IMR-90 (cell line): ENCODE results near the gene COQ4. TPM values are rescaled to one million over a fixed set of nuclear protein-coding genes. Genes with fewer than 3 reads are reported as not detected.
A peak's percentile ranks its signal among the peaks of the same experiment; 100 is the strongest.

Experiments used
- ATAC-seq: fragments of 200-7000 bp; cut with Tn5 transposase; 2 replicates; pipeline ENCODE4 v1.9.1; 2020; ENCODE audit warnings: low read depth, mild to moderate bottlenecking, moderate library complexity
- BruUV-seq: library from RNA; stranded (reverse); fragments of 400-500 nt; replicated peaks from 2 replicates; lab custom pipeline; 2021; lab: Mats Ljungman, UMichigan
- CTCF ChIA-PET: fragments of 300-600 bp; formaldehyde crosslinking; extraction: SDS; loops from one replicate; lab custom pipeline; 2021; ENCODE audit warnings: antibody characterized with exemption; lab: Yijun Ruan, JAX
- POLR2A ChIA-PET: fragments of 300-600 bp; sonication (Branson Sonifier 250); formaldehyde crosslinking; loops from one replicate; lab custom pipeline; 2022; ENCODE audit warnings: antibody characterized with exemption; ENCODE audit not compliant: unreplicated experiment; lab: Charles Lee
- DNase-seq: peaks from one replicate; pipeline ENCODE4 v3.0.0; 2013
- H2AFZ ChIP-seq: replicated peaks from 2 replicates; pipeline ENCODE3; 2013; ENCODE audit warnings: low read length, mild to moderate bottlenecking; ENCODE audit not compliant: poor library complexity
- H2AK5ac ChIP-seq: 2 replicates; pipeline ENCODE4 v1.6.1; 2013; ENCODE audit warnings: low read depth, low read length, inconsistent platforms
- H2AK9ac ChIP-seq: replicated peaks from 2 replicates; pipeline ENCODE3; 2013; ENCODE audit warnings: mild to moderate bottlenecking, low read depth, low read length, moderate library complexity; ENCODE audit not compliant: poor library complexity
- H2BK120ac ChIP-seq: 2 replicates; pipeline ENCODE4 v1.6.1; 2013; ENCODE audit warnings: low read depth, low read length, inconsistent platforms
- H2BK15ac ChIP-seq: 3 replicates; pipeline ENCODE4 v1.6.1; 2013; ENCODE audit warnings: low read depth, low read length, inconsistent platforms
- H2BK20ac ChIP-seq: 2 replicates; pipeline ENCODE4 v1.6.1; 2013; ENCODE audit warnings: low read depth, mild to moderate bottlenecking, inconsistent platforms, low read length, moderate library complexity
- H2BK5ac ChIP-seq: 2 replicates; pipeline ENCODE4 v1.6.1; 2013; ENCODE audit warnings: mild to moderate bottlenecking, low read depth, low read length, inconsistent platforms; ENCODE audit not compliant: poor library complexity, severe bottlenecking
- H3K14ac ChIP-seq: replicated peaks from 2 replicates; pipeline ENCODE4 v1.6.1; 2013; ENCODE audit warnings: low read depth, low read length, inconsistent platforms
- H3K18ac ChIP-seq: 2 replicates; pipeline ENCODE4 v1.6.1; 2013; ENCODE audit warnings: low read depth, low read length, control low read depth
- H3K23ac ChIP-seq: 2 replicates; pipeline ENCODE4 v1.6.1; 2013; ENCODE audit warnings: low read depth, low read length, inconsistent platforms
- H3K27ac ChIP-seq: 2 replicates; pipeline ENCODE4 v1.5.1; 2013; ENCODE audit warnings: mild to moderate bottlenecking, control low read depth, low read length; ENCODE audit not compliant: insufficient read depth
- H3K27me3 ChIP-seq: 2 replicates; pipeline ENCODE4 v1.6.1; 2013; ENCODE audit warnings: low read length; ENCODE audit not compliant: control insufficient read depth, insufficient read depth
- H3K36me3 ChIP-seq: 2 replicates; pipeline ENCODE4 v1.6.1; 2013; ENCODE audit warnings: low read length, mixed read lengths; ENCODE audit not compliant: control insufficient read depth, insufficient read depth
- H3K4ac ChIP-seq: 2 replicates; pipeline ENCODE4 v1.6.1; 2013; ENCODE audit warnings: low read depth, low read length, inconsistent platforms
- H3K4me1 ChIP-seq: 2 replicates; pipeline ENCODE4 v1.6.1; 2013; ENCODE audit warnings: low read length, mixed read lengths; ENCODE audit not compliant: control insufficient read depth, insufficient read depth
- H3K4me2 ChIP-seq: 2 replicates; pipeline ENCODE4 v1.6.1; 2013; ENCODE audit warnings: low read depth, mild to moderate bottlenecking, control low read depth, low read length, moderate library complexity
- H3K4me3 ChIP-seq: 2 replicates; pipeline ENCODE4 v1.5.1; 2013; ENCODE audit warnings: low read depth, mild to moderate bottlenecking, control low read depth, low read length, moderate library complexity; ENCODE audit not compliant: insufficient read depth
- H3K56ac ChIP-seq: 2 replicates; pipeline ENCODE4 v1.6.1; 2013; ENCODE audit warnings: low read length, inconsistent platforms; ENCODE audit not compliant: insufficient read depth; ENCODE audit errors: extremely low read depth
- H3K79me1 ChIP-seq, 2 experiments: 2 replicates each; pipeline ENCODE4 v1.6.1; 2013; ENCODE audit warnings: low read length in 2 of 2, inconsistent platforms in 1 of 2, low read depth in 1 of 2
- H3K9ac ChIP-seq: 2 replicates; pipeline ENCODE4 v1.6.1; 2013; ENCODE audit warnings: low read depth, low read length, control low read depth
- H3K9me1 ChIP-seq: 2 replicates; pipeline ENCODE4 v1.6.1; 2013; ENCODE audit warnings: low read length, inconsistent platforms; ENCODE audit not compliant: insufficient read depth
- H3K9me3 ChIP-seq: 2 replicates; pipeline ENCODE4 v1.6.1; 2013; ENCODE audit warnings: low read length; ENCODE audit not compliant: control insufficient read depth, insufficient read depth
- H4K20me1 ChIP-seq: 2 replicates; pipeline ENCODE4 v1.6.1; 2013; ENCODE audit warnings: low read length, inconsistent platforms; ENCODE audit not compliant: insufficient read depth
- H4K5ac ChIP-seq: 2 replicates; pipeline ENCODE4 v1.6.1; 2013; ENCODE audit warnings: mild to moderate bottlenecking, low read depth, low read length, control low read depth
- H4K8ac ChIP-seq, 2 experiments: 2 replicates each; pipeline ENCODE4 v1.6.1; 2013; ENCODE audit warnings: low read depth in 2 of 2, low read length in 2 of 2, control low read depth in 1 of 2, inconsistent platforms in 1 of 2
- H4K91ac ChIP-seq: 2 replicates; pipeline ENCODE4 v1.6.1; 2013; ENCODE audit warnings: low read depth, low read length, inconsistent platforms; ENCODE audit not compliant: insufficient read depth
- BHLHE40 ChIP-seq: fragments of 150-350 bp; IDR thresholded peaks from 2 replicates; pipeline ENCODE4 v1.6.1; 2016; ENCODE audit warnings: mild to moderate bottlenecking, low read depth, low read length
- CEBPB ChIP-seq: IDR thresholded peaks from 2 replicates; pipeline ENCODE4 v1.6.1; 2012; ENCODE audit warnings: low read depth, low read length, improper control_type of control experiment
- CHD1 ChIP-seq: IDR thresholded peaks from 2 replicates; pipeline ENCODE4 v1.6.1; 2012; ENCODE audit warnings: low read depth, low read length, improper control_type of control experiment
- FOS ChIP-seq: fragments of 150-350 bp; IDR thresholded peaks from 2 replicates; pipeline ENCODE4 v1.6.1; 2016; ENCODE audit warnings: low read depth, low read length
- MAFK ChIP-seq: IDR thresholded peaks from 2 replicates; pipeline ENCODE4 v1.6.1; 2012; ENCODE audit warnings: low read depth, low read length, improper control_type of control experiment
- MXI1 ChIP-seq: IDR thresholded peaks from 2 replicates; pipeline ENCODE4 v1.6.1; 2012; ENCODE audit warnings: low read depth, mild to moderate bottlenecking, low read length, moderate library complexity, borderline replicate concordance
- SMC3 ChIP-seq: fragments of 150-350 bp; IDR thresholded peaks from 2 replicates; pipeline ENCODE4 v1.6.1; 2016; ENCODE audit warnings: low read depth, mild to moderate bottlenecking, antibody characterized with exemption, low read length, moderate library complexity
- WGBS, 2 experiments: methylation state at CpG; one replicate each; pipeline versions ENCODE4 v1.1.5 to v1.1.7; 2013; ENCODE audit warnings: missing lambda C conversion rate in 2 of 2; ENCODE audit not compliant: insufficient read length in 1 of 2; ENCODE audit errors: extremely low coverage in 2 of 2; 5-methylcytosine and 5-hydroxymethylcytosine counted together
- dilution Hi-C: fragments of 300-500 bp; cut with HindIII; formaldehyde crosslinking; loops from one replicate; pipeline ENCODE4 v1.14.3; 2018; ENCODE audit warnings: low sequenced_read_pairs; ENCODE audit not compliant: unreplicated experiment
- in situ Hi-C: fragments of 300-500 bp; cut with MboI; formaldehyde crosslinking; loops from 3 replicates; pipeline ENCODE4 v1.14.3; 2019; ENCODE audit warnings: low sequenced_read_pairs, inconsistent platforms, mixed read lengths
- intact Hi-C: fragments of 100-400 bp; cut with micrococcal nuclease; formaldehyde crosslinking; loops from 2 replicates; pipeline ENCODE4 v1.10.0; 2022
- polyA plus RNA-seq, 3 experiments: library from polyadenylated mRNA; depleted of rRNA; stranded (reverse); fragments of >200 nt; gene quantifications; 2 replicates each; pipeline ENCODE4 v1.2.3, GENCODE V29; 2012; ENCODE audit warnings: low replicate concordance in 1 of 3
- total RNA-seq: library from RNA; depleted of rRNA; stranded (reverse); fragments of >200 nt; gene quantifications from 2 replicates; pipeline ENCODE4 v1.2.3, GENCODE V29; 2012
- TF ChIP-seq, protein P1 (sequence below): conservative IDR thresholded peaks from 2 replicates; pipeline ENCODE4 v1.5.1; 2012; ENCODE audit warnings: mild to moderate bottlenecking, low read depth, low read length, improper control_type of control experiment
- TF ChIP-seq, protein P2 (sequence below): fragments of 150-350 bp; IDR thresholded peaks from 2 replicates; pipeline ENCODE4 v1.6.1; 2017; ENCODE audit warnings: mild to moderate bottlenecking, antibody characterized with exemption, low read length, low read depth
- TF ChIP-seq, protein P3 (sequence below): fragments of 150-350 bp; IDR thresholded peaks from 2 replicates; pipeline ENCODE4 v1.6.1; 2016; ENCODE audit warnings: low read depth, mild to moderate bottlenecking, low read length, moderate library complexity, borderline replicate concordance

The COQ4 gene
- total and polyA plus RNA-seq, 2 of the 4 experiments (the other 2 are of a cell fraction), result 20.1 to 41.4 TPM

DNA sequence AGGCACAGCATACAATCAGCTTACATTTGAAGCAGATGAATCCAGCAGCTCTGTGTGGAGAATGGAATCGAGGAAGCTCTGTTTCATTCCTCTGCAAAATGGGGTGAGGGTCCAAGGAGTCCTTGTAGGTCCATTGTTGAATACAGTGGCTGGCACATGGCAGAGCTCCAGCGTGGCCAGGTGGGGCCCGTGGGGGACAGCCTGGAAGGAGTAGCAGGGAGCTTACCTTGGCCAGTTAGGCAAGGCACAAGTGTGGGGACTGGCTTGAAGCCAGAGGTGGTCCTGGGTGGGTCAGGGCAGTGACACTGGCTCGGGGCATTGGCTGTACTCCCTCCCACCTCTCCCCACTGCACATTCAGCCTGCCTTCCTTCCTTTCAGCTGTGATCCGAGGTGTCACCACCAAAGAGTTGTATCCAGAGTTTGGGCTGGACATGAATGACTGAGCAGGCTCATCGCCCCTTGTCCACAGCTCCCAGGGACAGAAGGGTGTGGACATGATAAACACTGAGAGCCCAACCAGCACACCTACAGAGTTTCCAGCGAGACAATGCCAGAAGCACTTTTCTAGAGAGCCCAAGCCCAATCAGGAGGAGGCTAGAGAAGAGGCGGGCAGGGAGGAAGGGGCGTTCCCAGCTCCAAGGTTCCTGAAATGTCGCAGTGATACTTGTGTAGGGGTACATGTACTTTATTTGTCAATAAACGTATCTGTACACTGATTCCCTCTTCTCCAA, 34.2 kb upstream of the COQ4 start:
- Histone ChIP-seq H3K14ac (no peak overlapping the region), H4K91ac (no peak overlapping the region), H4K8ac (no peak overlapping the region), H4K5ac (no peak overlapping the region), H2AK5ac (no peak overlapping the region), H3K27ac (no peak overlapping the region), H3K56ac (no peak overlapping the region; the same call in 1 of the 2 replicates), H3K9me3 (no peaks in the 10 kb centered on the region), H3K9ac (no peak overlapping the region), H3K18ac (no peak overlapping the region), H2BK20ac (no peak overlapping the region), H3K36me3 (peaks cover 27% of the 10 kb centered on the region), H3K4me3 (no peak overlapping the region), H2AFZ (no peak overlapping the region), H3K23ac (no peak overlapping the region), H3K9me1 (peaks cover 8% of the 10 kb centered on the region), H4K20me1 (no peaks in the 10 kb centered on the region), H2AK9ac (peak overlapping the region; percentile 24), H3K79me1 (peaks cover 0 to 11% of the 10 kb centered on the region in 2 experiments; a peak in 2 of 4 replicates), H2BK15ac (no peak overlapping the region), H3K27me3 (no peaks in the 10 kb centered on the region), H2BK5ac (no peak overlapping the region), H2BK120ac (no peak overlapping the region), H3K4me2 (no peak overlapping the region), H3K4ac (no peak overlapping the region), H3K4me1 (no peaks in the 10 kb centered on the region)
- no TSS peak for BruUV-seq
- ChIA-PET CTCF (interaction anchor here (1.2 kb wide), 1 partner anchor 53 kb away, joined by 4 read pairs; no protein-coding TSS in a partner anchor), POLR2A (no interaction called here)
- ATAC-seq (no peak), DNase-seq (no peak)
- 100% methylated on average over 2 of the region's 11 CpGs; no CpG with 5 or more reads in 1 of the 2 experiments for WGBS, 2 experiments
- no peak for TF ChIP-seq SMC3
- TF ChIP-seq MXI1, result no peak
- TF ChIP-seq, protein P1, sequence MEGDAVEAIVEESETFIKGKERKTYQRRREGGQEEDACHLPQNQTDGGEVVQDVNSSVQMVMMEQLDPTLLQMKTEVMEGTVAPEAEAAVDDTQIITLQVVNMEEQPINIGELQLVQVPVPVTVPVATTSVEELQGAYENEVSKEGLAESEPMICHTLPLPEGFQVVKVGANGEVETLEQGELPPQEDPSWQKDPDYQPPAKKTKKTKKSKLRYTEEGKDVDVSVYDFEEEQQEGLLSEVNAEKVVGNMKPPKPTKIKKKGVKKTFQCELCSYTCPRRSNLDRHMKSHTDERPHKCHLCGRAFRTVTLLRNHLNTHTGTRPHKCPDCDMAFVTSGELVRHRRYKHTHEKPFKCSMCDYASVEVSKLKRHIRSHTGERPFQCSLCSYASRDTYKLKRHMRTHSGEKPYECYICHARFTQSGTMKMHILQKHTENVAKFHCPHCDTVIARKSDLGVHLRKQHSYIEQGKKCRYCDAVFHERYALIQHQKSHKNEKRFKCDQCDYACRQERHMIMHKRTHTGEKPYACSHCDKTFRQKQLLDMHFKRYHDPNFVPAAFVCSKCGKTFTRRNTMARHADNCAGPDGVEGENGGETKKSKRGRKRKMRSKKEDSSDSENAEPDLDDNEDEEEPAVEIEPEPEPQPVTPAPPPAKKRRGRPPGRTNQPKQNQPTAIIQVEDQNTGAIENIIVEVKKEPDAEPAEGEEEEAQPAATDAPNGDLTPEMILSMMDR, result no peak
- TF ChIP-seq, protein P2, sequence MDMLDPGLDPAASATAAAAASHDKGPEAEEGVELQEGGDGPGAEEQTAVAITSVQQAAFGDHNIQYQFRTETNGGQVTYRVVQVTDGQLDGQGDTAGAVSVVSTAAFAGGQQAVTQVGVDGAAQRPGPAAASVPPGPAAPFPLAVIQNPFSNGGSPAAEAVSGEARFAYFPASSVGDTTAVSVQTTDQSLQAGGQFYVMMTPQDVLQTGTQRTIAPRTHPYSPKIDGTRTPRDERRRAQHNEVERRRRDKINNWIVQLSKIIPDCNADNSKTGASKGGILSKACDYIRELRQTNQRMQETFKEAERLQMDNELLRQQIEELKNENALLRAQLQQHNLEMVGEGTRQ, result no peak
- TF ChIP-seq, protein P3, sequence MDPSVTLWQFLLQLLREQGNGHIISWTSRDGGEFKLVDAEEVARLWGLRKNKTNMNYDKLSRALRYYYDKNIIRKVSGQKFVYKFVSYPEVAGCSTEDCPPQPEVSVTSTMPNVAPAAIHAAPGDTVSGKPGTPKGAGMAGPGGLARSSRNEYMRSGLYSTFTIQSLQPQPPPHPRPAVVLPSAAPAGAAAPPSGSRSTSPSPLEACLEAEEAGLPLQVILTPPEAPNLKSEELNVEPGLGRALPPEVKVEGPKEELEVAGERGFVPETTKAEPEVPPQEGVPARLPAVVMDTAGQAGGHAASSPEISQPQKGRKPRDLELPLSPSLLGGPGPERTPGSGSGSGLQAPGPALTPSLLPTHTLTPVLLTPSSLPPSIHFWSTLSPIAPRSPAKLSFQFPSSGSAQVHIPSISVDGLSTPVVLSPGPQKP, result no peak
- TF ChIP-seq BHLHE40, result no peak
- TF ChIP-seq MAFK, result no peak
- TF ChIP-seq FOS, result no peak
- TF ChIP-seq CEBPB, result no peak
- TF ChIP-seq CHD1, result no peak
- dilution Hi-C loops, result no loop called here
- intact Hi-C loops, result no loop called here
- in situ Hi-C loops, result no loop called here
